Lower leg skin (tissue), 4 donors: ENCODE measurements around the gene GNG11. TPM values are rescaled to one million over a fixed set of nuclear protein-coding genes. Genes with fewer than 3 reads are reported as not detected.

Experiments used
- DNase-seq, 2 donors: peaks; one replicate each; pipeline ENCODE4 v3.0.0-alpha.2; 2019; ENCODE audit warnings: low spot score in 2 of 2
- H3K4me3 ChIP-seq: fragments of 200-600 bp; sonication (generic); 2 replicates; pipeline ENCODE4 v1.5.1; 2017; ENCODE audit warnings: mild to moderate bottlenecking, low read depth; ENCODE audit not compliant: poor library complexity, severe bottlenecking
- POLR2A ChIP-seq, 2 donors: fragments of 450-650 bp; IDR thresholded peaks; one replicate each; pipeline ENCODE4 v1.6.1; 2016 to 2017; ENCODE audit warnings: antibody characterized with exemption in 2 of 2, mild to moderate bottlenecking in 1 of 2, moderate library complexity in 1 of 2
- WGBS, 2 donors: methylation state at CpG; one replicate each; pipeline ENCODE4 v1.1.5; 2018; 5-methylcytosine and 5-hydroxymethylcytosine counted together
- intact Hi-C: fragments of 100-400 bp; cut with DNase I; formaldehyde crosslinking; loops from one replicate; pipeline ENCODE4 v1.15.0; 2023; ENCODE audit warnings: low total_unique reads
- total RNA-seq, 4 donors: library from RNA; depleted of rRNA; stranded (reverse); fragments of >200 nt; gene quantifications; one replicate each; pipeline ENCODE4 v1.1.0, GENCODE V29; 2016
- TF ChIP-seq, protein P1 (sequence below), 3 donors: fragments of 450-650 bp; IDR thresholded peaks; one replicate each; pipeline ENCODE4 v1.5.1; 2016; ENCODE audit warnings: antibody characterized with exemption in 3 of 3, mild to moderate bottlenecking in 3 of 3, moderate library complexity in 2 of 3

Gene GNG11
- total RNA-seq, 4 donors from 2014 or later, result 3.8 to 7.8 (median 5.2) TPM

DNA sequence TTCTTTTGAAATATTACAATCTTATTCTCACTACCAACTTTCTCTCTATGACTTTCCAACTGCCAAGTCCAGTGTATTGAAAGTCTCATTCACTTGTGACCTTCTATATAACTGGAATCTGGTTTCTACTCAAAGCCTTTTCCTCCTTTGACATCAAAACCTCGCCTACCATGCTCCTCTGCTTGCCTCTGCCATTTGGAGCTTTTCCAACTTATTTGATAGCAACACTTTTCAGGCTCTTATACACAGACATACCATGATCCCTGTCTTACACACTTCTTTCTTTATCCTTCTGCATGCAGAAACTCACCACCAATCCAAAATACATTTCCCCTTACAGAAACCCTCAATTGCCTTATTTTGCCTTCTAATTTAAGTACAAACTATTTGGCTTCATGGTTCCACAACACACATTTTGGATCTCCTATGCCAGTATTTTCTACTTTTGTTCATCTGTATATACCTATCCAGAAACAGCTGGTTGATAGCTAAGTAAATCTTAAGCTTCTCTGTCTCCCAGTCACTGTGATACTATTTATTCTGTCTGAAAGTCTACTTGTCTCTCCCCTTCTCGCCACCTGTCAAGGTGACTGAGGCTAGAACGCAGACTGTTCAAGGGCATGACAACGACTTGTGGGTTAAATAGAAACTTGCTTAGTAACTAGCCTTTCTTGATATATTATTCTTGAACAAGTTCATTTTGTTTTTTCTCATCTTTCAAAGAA is 22.4 kb downstream of the GNG11 start:
- 60 to 65% methylated on average over 4 of the region's 4 CpGs for WGBS, 2 donors
- no peak for TF ChIP-seq POLR2A (IDR thresholded peaks at IDR 0.05)
- TF ChIP-seq, protein P1, sequence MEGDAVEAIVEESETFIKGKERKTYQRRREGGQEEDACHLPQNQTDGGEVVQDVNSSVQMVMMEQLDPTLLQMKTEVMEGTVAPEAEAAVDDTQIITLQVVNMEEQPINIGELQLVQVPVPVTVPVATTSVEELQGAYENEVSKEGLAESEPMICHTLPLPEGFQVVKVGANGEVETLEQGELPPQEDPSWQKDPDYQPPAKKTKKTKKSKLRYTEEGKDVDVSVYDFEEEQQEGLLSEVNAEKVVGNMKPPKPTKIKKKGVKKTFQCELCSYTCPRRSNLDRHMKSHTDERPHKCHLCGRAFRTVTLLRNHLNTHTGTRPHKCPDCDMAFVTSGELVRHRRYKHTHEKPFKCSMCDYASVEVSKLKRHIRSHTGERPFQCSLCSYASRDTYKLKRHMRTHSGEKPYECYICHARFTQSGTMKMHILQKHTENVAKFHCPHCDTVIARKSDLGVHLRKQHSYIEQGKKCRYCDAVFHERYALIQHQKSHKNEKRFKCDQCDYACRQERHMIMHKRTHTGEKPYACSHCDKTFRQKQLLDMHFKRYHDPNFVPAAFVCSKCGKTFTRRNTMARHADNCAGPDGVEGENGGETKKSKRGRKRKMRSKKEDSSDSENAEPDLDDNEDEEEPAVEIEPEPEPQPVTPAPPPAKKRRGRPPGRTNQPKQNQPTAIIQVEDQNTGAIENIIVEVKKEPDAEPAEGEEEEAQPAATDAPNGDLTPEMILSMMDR (IDR thresholded peaks at IDR 0.05), result no peak
- H3K4me3 ChIP-seq, result no peak overlapping the region
- intact Hi-C loops, result no loop called here
- no peak for DNase-seq

DNA sequence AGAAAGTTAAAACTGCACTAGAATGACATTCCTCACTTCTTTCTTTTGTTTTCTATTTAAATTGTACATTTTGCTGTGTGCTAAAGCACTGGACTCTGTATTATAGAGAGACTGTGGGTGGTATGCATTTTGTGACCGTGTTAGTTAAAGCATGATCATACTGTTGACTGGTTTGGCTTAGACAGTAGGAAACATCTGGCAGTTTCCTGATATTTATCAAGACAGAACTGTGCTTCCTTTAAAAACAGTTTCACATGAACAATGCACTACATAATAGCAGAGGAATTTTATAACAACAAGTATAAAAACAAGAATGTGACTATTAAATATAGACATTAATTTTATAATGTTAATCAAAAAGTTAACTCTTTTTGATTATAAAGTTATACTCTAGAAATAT is 23.1 kb downstream of the GNG11 start:
- TF ChIP-seq, protein P1 (IDR thresholded peaks at IDR 0.05), result no peak
- no peak for TF ChIP-seq POLR2A (IDR thresholded peaks at IDR 0.05)
- intact Hi-C loops, result no loop called here
- DNase-seq, result no peak
- WGBS, 2 donors, result 15 to 24% methylated on average over 1 of the region's 1 CpG
- H3K4me3 ChIP-seq, result no peak overlapping the region

DNA sequence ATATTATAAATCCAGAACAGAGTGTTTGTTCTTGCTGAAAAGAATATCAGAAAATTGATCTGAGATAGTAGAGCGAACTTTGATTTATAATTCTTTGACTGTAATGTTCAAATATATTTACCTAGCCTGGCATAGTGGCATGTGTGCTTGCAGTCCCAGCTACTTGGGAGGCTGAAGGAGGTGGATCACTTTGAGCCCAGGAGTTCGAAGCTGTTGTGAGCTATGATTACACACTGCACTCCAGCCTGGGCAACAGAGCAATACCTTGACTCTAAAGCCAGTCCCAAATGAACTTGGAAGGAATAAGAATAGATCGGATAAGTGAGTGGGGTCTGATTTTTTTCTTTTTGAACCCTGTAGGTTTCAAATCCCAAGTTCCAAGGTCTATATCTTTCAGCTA is 23.5 kb downstream of the GNG11 start:
- intact Hi-C loops, result no loop called here
- H3K4me3 ChIP-seq, result no peak overlapping the region
- TF ChIP-seq, protein P1 (IDR thresholded peaks at IDR 0.05), result no peak
- TF ChIP-seq POLR2A (IDR thresholded peaks at IDR 0.05), result no peak
- WGBS, 2 donors, result 33 to 51% methylated on average over 3 of the region's 3 CpGs
- DNase-seq, result no peak

DNA sequence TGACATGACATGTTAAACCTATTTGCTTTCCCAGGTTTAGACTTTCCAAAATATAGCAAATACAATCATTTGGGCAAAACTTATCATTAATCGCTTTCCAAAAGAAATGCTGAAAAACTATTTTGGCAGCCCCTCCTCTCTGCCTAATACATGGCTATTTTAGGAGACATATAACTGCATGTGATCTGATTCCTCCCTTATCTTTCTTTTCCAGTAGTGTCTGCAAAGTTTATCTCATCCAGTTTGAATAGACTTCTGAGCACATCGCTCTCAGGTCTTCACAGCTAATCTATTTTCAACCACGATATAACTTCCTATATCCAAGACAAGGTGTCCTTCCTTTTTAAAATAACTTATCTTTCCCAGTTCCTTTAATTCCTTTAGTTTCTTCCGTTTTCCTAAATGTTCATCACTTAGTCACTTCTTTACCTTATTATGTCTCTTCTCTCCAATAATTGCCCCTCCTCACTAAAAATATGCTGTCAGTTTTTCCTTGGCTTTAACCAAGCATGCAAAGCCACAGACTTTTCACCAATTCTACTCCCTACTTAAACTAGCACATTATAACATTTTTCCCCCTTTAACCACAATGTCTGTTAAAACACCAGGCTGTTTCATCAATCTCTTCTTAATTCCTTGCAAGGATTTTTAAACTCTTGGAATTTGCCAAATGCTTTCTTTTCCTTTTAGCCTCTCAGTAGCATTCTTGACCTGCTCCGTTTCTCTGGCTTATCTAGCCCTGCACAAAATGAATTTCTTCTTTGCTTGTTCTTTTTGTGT is 24.4 kb downstream of the GNG11 start:
- DNase-seq, result no peak
- TF ChIP-seq, protein P1 (IDR thresholded peaks at IDR 0.05), result no peak
- no peak for TF ChIP-seq POLR2A (IDR thresholded peaks at IDR 0.05)
- no peak overlapping the region for H3K4me3 ChIP-seq
- WGBS, 2 donors, result 71 to 78% methylated on average over 5 of the region's 5 CpGs
- intact Hi-C loops, result no loop called here

DNA sequence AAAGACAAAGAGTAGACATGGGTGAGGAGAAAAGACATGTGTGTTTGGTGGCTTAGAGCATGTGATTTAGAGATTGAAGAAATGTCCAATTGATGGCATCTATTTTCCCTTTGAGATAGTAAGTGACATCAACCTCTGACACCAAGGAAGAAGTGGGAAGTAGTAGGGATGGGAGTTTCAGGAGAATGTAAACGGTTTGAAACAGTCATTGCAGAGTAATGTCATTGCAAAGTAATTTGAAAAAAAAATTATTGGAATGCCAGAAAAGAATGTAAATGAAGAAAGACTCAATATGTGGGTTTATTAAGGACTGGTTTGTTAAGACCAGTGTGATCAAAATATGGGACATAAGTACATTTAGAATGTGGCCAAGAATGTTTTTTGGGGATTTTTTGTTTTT is 26.6 kb downstream of the GNG11 start:
- TF ChIP-seq POLR2A (IDR thresholded peaks at IDR 0.05), result no peak
- WGBS, 2 donors, result 54 to 61% methylated on average over 1 of the region's 1 CpG
- DNase-seq, result no peak
- H3K4me3 ChIP-seq, result no peak overlapping the region
- intact Hi-C loops, result no loop called here

DNA sequence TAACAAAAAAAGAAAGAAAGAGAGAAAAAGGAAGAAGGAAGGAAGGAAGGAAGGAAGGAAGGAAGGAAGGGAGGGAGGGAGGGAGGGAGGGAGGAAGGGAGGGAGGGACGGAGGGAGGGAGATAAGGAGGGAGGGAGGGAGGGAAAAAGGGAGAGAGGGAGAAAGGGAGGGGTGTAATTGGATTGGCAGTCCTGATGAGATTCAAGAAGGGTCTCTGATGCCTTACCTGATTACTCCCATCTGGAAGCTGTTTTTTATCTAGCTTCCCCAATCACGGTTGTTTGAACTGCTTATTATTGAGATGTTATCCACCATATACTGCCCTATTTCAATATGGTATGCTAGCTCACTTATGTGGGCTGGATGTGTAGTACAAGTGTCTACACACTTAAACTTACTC is 27.3 kb downstream of the GNG11 start:
- WGBS, 2 donors, result 69 to 74% methylated on average over 2 of the region's 2 CpGs
- DNase-seq, result no peak
- intact Hi-C loops, result no loop called here

More for the DNA sequence above, 27.3 kb downstream of the GNG11 start:
- no peak overlapping the region for H3K4me3 ChIP-seq
- TF ChIP-seq POLR2A (IDR thresholded peaks at IDR 0.05), result no peak
- TF ChIP-seq, protein P1 (IDR thresholded peaks at IDR 0.05), result no peak
